HCEC 1CT (cell line): ENCODE data around the gene NPR3.
A peak's percentile ranks its signal among the peaks of the same experiment; 100 is the strongest.

Experiments
- DNase-seq: peaks from one replicate; pipeline ENCODE4 v3.0.0-alpha.2; 2017

NPR3 gene, protein sequence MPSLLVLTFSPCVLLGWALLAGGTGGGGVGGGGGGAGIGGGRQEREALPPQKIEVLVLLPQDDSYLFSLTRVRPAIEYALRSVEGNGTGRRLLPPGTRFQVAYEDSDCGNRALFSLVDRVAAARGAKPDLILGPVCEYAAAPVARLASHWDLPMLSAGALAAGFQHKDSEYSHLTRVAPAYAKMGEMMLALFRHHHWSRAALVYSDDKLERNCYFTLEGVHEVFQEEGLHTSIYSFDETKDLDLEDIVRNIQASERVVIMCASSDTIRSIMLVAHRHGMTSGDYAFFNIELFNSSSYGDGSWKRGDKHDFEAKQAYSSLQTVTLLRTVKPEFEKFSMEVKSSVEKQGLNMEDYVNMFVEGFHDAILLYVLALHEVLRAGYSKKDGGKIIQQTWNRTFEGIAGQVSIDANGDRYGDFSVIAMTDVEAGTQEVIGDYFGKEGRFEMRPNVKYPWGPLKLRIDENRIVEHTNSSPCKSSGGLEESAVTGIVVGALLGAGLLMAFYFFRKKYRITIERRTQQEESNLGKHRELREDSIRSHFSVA

DNA sequence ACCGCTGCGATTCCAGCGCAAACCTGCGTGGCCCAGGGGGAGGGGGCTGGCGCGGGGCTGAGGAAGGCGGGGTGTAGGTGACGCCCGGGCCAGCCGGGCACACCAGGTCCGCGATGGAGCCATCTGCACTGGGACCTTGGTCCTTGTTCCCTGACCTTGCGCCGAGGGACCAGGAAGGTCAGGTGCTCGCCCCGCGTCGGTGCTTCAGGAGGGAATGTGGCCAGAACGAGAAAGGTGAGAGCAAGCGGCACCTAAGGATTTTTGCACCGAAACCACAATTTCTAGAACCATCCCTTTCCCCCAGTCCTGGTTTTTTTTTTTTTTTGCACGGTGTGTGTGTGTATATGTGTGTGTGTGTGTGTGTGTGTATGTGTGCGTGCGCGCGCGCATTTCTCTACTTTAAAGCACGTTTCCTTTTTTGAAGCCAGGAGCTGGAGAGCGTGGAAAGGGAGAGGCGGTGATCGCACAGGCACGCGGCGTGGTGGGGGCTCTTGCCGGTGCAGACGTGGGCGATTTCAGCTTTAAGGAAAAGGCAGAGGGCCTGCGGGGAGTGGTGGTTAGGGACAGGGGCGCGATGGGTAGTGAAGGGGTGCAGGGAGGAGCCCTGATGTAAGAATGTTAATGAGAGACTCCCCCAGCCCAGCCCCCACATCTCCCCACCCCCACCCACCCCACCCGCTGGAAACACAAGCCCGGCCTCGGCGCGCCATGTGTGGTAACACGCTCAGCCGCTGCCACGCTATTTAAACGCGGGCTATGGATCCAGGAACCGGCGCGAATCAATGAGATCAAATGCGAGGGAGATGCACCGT is at the start of gene NPR3:
NPR3 (plus strand) TSS at position 772 of the 812 bp plus-strand sequence. CDS start 456 bp downstream, outside the sequence.
- DNase-seq = peak; percentile 59

DNA sequence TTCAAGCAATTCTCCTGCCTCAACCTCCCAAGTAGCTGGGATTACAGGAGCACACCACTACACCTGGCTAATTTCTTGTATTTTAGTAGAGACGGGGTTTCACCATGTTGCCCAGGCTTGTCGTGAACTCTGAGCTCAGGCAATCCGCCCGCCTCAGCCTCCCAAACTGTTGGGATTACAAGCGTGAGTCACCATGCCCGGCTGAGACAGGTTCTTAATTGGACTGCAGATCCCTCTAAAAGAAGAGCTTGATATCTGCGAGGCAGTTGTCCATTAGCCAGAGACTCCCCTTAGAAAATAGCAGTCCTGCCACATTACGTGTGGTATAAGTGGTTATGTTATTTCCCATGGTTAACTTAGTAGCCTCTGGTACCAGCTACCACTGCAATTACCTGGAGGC is 46.6 kb upstream of the NPR3 start:
- DNase-seq = no peak

DNA sequence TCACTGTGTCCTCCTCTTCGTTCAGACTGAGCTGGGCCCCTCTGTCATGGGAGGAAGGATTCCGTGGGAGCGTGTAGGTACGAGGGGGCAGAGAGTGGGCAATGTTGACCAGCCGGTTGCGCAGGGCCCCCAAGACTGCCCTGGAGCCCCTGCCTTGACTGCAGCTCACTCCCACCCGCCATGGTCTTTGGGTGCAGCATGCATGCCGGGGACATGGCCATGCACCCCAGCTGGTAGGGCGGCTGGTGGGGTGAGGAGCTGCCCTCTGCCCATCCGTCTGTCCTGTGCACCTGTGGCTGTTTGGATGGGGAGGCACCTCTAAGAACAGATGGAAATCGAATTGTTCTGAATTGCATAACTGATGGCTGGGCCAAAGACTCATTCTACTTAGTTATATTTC is 42.6 kb upstream of the NPR3 start:
- no peak for DNase-seq

DNA sequence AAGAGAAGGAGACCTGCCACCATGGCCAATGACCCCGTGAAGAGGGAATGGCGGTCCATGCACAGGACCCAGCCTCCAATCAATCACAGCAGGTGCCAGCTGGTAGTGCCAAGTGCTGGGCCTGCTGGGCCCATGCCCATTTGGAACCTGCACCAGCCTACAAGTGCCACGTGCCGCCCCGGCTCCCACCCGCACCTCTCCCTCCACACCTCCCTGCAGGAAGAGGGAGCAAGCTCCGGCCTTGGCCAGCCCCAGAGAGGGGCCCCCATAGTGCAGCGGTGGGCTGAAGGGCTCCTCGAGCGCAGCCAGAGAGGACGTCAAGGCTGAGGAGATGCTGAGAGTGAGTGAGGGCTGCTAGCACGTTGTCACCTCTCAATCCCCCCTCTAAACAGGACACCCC is 37.8 kb upstream of the NPR3 start:
- no peak for DNase-seq

DNA sequence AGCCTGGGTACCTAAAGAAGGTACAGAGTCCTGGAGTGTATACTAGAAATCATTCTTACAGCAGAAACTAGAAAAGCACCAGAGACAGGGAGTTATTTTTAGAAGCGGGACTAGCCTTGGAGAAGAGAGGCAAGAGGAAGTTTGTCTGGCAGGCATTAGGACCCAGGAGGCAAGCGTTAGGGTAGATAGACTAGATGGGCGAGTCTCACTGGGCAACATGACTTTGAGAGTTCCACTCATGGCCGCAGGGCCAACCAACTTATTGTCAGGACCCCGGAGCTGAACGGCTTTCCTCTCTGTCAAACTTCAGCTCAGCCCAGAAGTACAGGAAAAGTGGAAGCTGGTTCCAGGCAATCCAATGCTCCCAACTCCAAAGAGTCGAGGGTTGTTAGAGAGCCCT is 34.1 kb upstream of the NPR3 start:
- no peak for DNase-seq

DNA sequence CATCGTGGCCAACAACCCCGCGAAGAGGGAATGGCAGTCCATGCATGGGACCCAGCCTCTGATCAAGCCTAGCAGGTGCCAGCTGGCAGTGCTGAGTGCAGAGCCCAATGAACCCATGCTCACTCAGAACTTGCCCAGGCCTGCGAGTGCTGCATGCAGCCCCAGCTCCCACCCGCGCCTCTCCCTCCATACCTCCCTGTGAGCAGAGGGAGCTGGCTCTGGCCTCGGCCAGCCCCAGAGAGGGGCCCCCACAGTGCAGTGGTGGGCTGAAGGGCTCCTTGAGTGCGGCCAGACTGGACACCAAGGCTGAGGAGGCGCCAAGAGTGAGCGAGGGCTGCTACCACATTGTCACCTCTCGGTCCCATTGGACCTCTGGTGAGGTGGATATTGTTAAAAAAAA is 32.6 kb upstream of the NPR3 start:
- DNase-seq = no peak

DNA sequence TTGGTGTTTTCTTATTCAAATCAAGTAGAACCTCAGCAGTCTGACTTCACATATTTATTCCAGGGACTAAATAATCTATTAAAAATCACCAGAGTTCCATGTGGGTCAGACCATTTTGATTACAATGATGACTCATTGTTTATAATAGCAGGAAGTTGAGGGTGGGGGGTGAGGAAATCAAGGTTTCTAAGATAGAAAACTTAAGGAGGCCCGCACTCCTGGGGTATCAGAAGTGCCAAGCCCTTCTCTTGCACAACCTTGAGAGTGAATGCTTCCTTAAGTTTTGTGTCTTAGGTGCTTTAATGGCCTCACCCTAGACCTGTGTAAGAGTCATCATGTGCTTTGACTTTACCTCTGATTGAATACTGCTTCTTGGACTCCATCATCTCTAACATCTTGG is 31.9 kb upstream of the NPR3 start:
- DNase-seq = peak; percentile 1

DNA sequence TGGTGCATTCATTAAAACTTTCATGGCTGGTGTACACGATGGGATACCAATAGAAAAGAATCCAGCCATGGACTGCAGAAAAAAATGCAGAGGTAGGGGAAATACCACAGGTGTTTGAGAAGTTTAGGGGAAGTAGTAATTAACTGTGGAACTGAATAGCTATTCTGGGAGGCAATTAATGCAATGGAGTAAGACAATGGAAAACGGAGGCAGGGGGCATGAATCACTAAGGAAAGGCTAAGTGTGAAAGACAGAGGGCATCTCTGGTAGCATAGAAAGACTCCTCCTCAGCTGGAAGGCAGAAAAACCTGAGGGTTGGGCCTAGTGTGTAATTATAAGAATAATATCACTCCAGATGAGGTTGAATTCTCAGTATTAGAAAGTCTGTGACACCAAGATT is 30.9 kb upstream of the NPR3 start:
- no peak for DNase-seq

DNA sequence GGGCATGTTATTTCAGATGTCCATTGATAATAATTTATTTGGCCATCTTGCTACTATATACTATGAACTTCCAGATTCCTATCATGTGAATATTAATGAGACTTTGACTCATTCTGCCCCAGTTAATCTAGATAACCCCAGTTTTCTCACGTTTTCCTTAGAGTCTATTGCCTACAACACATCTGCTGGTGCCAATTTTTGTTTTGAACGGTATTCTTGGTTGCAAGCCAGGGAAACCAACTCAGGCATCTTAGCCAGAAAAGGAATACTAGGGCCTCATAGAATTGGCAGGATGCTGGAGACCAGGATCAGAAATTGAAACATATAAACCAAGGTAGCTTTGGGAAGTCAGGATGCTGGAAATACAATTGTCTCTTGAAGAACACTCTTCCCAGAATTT is 28.0 kb upstream of the NPR3 start:
- DNase-seq = no peak

DNA sequence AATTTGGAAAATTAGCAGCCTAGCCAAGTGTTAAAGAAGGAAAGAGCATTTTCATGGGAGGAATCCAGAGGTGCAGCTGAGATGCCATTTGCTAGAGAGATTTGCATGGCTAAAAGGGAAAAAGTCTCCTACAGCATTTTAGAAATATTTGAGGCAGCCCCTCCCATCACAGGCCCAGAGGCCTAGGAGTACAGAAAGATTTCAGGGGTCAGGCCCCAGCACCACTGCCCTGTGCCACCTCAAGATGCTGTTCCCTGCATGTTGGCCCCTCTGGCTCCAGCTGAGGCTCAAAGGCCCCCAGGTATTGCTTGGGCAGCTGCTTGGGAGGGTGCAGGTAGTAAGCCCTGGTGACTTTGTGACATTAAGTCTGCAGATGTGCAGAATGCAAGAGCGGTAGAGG is 26.9 kb upstream of the NPR3 start:
- no peak for DNase-seq

DNA sequence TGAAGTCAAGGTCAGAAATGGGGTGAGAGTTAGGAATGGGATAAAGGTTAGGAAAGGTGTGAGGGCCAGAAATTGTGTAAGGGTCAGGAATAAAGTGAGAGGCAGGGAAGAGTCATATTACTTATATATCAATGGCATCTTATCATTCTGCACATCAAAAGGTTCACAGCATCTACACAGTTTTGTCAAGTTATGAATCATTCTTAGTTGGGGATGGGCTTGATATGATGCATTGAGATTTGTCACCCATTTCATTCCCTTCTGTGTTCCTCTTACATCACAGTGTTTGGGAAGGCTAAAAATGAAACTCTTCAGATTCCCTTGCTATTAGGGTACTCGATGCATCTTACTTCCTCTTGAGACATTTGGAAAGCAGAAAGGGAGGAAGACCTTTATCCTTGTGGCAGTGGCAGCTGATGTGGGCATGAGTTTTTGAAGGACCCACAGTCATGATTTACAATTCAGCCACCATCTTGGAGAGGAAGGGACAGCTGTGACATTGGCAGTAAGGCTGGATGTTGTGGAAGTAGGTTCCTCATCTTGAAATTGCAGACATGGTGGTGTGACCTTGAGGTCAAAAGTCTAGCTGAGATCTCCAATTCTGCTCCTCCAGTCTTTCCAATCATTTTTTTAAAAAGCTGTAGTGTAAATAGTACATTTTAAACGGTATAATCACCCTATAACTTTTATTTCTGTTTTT is 24.2 kb upstream of the NPR3 start:
- DNase-seq = no peak

DNA sequence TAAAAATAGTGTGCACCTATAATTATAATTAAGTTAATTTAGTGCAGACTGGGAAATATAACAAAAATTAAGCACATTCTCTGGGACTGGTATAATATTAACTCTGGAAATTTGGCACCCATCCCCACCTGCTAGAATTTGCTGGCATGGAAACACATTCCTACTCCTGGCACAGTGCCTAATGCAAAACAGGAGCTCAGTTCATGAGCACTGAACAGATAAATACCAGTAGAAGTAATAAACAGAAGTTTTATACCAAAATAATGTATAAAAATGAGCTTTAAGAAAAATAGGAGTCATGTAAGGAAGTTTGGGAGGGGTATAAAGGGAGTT is 23.7 kb upstream of the NPR3 start:
- no peak for DNase-seq

DNA sequence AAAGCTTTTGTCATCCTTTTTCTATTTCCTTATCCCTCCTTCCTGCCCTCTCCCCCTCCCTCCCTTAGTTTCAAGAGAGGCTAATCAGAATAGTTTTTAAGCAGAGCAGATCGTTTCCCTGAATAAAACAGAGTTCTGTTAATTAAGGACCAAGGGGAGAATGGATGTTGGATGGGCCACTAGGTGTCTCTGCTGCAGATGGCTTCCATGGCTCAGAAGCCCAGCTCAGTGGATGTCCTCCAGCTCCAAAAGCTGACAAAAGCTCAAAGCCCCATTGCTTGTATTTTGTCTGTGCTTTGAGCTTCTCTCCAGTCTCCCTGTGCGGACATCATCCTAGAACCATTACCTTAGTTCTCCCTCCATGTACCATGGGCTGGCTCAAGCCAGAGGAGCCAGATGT is 21.0 kb upstream of the NPR3 start:
- DNase-seq = no peak

DNA sequence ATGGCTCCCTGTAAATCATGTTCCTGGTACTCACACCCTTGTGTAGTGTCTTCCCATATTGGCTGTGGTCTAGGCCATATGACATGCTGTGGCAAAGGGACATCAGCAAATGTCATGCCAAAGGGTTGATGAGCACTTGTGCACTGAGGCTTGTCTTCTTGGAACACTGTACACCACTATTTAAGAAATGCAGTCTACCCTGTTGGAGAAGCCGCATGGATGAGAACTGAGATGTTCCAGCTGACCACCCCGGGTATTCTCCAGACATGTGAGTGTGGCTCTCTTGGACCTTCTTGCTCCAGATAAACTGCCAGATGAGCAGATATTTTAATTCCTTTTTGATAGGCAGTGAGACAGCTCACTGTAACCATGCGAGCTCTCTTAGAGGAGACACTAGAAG is 20.5 kb upstream of the NPR3 start:
- DNase-seq = no peak

DNA sequence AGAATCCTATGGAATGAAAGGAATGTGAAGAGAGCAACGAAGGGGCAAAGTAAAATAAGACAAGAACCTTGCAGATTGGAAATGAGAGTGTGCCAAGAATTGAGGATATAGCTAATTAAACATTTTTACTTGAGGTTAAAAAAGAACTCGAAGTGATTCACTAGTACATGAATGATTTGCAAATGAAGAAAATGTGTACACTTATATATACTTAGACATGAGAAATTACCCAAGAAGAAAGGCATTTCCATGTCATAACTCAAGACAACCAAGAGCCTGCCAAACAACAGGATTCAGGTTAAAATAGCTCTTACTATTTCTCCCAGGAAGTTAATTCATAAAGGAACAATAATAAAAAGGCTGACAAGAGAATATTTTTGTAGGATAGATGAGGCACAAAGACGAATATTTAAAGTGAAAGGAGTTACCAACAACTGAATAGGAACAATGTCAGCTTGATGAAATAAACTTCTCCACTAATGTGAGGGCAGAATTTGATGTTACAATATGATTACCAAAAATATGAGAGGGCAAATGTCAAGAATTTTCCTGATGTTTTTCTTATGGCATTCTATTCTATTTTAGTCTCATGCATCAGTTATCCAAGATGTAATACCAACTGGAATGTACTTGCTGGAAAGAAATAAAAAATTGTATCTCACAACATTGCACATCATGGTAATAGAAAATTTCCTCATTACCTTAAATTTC is 18.9 kb upstream of the NPR3 start:
- peak; percentile 76 for DNase-seq

DNA sequence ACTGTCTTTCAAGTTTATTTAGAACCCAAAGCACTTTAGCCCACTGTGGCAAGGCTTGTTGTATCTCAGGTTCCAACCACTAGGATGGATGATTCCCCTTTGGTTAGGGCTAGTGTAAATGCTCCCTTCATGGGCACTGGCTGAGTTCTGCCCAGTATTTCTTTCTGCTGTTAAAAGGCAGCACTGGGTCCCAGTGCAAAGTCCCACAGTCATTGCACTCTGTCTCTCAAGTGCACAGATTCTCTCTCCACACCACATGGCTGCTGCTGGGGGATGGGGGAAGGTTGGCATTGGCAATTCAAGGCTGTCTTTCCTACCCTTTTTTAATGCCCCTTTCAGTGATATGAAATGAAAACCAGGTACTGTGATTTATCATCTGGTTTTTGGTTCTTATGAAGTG is 7.2 kb upstream of the NPR3 start:
- no peak for DNase-seq

DNA sequence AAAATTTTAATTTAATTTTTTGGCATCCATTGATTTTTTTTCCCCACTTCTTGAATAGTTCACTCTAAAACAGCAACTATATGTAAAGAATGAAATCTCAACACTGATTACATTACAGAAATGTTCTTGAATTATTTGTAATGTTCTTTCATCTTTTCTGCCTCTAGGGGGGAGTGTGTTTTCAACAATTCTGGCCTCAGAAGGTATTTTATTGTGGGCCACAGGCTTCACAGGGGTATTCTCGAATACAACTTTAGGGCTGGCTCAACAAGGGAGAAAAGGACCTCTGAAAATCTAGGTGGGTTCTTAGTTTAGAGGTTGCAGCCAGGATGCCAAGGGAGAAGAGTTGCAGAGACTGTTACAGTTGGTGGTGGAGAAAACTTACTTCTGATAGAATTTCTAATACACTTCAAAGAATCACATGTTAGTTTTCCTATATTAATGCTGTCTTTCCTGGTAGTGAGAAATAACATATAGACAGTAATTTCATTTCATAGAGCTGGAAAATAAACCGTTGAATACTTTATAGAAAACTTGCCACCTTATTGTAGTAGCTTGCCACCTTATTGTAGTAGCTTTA is 3.6 kb upstream of the NPR3 start:
- peak; percentile 50 for DNase-seq

DNA sequence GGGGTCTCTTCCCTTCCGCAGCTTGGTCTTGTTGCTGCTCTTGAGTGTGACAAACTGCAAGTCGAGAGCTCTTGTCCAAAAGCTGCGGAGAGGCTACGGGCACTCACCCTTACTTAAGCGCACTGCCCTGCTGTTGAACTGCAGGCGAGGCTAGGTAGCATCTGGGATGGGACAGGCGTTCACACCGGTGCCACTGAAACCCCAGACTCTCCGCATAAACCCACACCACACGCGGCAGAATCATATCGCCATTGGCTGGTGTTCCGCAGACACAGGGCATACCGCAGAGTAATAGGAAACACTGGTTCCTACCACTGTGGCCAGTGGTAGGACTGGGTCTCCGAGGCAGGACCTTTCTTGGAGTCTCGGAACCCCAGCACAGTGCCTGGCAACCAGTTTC is 2.2 kb upstream of the NPR3 start:
- no peak for DNase-seq

DNA sequence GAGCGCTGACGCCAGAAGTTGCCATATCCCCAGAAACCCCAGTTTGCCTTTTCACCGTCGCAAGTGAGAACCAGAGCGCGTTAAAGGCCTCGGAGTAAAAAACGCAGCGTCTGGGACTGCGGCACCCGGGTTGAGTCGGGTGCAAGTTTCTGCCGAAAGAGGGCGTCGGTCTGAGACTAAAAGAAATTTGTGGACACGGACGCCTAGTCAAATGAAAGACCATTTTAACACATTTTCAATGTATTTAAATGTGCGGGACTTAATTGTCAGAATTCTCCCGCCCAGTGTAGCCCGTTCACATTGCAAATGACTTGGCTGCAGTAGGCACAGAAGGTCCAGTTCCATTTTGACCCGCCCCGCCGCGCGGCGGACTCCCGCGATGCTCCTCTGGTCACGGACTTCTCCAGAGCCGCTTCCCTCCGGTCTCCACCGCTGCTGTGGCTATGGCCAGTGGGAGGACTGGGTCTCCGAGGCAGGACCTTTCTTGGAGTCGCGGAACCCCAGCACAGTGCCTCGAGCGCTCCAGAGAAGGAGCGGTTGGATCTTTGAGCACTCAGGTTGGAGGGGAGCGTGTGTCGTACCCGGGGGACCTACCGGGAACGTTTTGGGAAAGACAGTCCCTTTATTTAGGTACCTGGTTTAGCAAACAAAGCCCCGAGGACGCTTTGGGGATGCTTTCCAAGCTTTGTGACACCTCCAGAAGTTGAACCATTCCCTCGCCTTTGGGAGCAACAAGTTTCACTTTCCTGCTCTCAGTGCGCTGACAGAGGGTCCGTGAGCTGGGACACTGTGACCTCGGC is 1.2 kb upstream of the NPR3 start:
- DNase-seq = peak; percentile 78

DNA sequence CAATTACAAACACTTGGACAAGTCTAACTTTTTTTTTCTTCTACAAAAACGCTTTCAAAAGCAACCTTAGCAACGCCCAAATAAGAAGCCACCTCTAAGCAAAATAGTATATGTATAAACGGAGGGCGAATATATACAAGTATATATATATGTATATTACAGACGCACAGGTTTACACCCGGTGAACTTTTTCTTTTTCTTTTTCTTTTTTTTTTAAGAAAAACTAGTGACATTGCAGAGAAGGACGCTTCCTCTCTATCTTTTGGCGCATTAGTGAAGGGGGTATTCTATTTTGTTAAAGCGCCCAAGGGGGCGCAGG is 200 bp downstream of the NPR3 start:
- DNase-seq = no peak

DNA sequence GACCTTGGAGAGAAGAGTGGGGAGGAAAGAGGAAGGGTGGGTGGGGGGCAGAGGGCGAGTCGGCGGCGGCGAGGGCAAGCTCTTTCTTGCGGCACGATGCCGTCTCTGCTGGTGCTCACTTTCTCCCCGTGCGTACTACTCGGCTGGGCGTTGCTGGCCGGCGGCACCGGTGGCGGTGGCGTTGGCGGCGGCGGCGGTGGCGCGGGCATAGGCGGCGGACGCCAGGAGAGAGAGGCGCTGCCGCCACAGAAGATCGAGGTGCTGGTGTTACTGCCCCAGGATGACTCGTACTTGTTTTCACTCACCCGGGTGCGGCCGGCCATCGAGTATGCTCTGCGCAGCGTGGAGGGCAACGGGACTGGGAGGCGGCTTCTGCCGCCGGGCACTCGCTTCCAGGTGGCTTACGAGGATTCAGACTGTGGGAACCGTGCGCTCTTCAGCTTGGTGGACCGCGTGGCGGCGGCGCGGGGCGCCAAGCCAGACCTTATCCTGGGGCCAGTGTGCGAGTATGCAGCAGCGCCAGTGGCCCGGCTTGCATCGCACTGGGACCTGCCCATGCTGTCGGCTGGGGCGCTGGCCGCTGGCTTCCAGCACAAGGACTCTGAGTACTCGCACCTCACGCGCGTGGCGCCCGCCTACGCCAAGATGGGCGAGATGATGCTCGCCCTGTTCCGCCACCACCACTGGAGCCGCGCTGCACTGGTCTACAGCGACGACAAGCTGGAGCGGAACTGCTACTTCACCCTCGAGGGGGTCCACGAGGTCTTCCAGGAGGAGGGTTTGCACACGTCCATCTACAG is 760 bp downstream of the NPR3 start:
- DNase-seq = peak; percentile 25
